Germinal center (tissue), 1 donor: Measurements from ENCODE around the gene CFAP54.
A peak's percentile ranks its signal among the peaks of the same experiment; 100 is the strongest.

Experiments used
- DNase-seq: peaks from one replicate; pipeline ENCODE4 v3.0.0; 2012; ENCODE audit warnings: mixed read lengths, low spot score

Gene CFAP54

GRCh38 chr12:96892104-96892503, 402.7 kb downstream of the CFAP54 start:
- DNase-seq = no peak

- no peak for DNase-seq
Measured at GRCh38 chr12:96897421-96897820, 408.0 kb downstream of the CFAP54 start.

GRCh38 chr12:96901175-96901574, 411.8 kb downstream of the CFAP54 start:
- DNase-seq = no peak

- DNase-seq = peak; percentile 6
Measured at GRCh38 chr12:96902076-96902475, 412.7 kb downstream of the CFAP54 start.

- DNase-seq = no peak
Measured at GRCh38 chr12:96906498-96906848, 417.1 kb downstream of the CFAP54 start.

GRCh38 chr12:96906849-96907670, 417.7 kb downstream of the CFAP54 start, which contains the start of gene NEDD1:
TSS of gene NEDD1 (plus strand) at chr12:96907257. CDS start at chr12:96909760, 2,503 bp downstream.
- peak; percentile 85 for DNase-seq

- peak; percentile 24 for DNase-seq
Measured at GRCh38 chr12:96907671-96908422, 418.5 kb downstream of the CFAP54 start.

GRCh38 chr12:96908423-96908675, 419.0 kb downstream of the CFAP54 start:
- DNase-seq = no peak

GRCh38 chr12:96912261-96912660, 422.9 kb downstream of the CFAP54 start:
- DNase-seq = no peak

GRCh38 chr12:96912943-96913342, 423.6 kb downstream of the CFAP54 start:
- no peak for DNase-seq

- DNase-seq = no peak
Measured at GRCh38 chr12:96919510-96920210, 430.3 kb downstream of the CFAP54 start.
